HG03342 (cell line): Measurements from ENCODE around the gene HEXD.
A peak's percentile ranks its signal among the peaks of the same experiment; 100 is the strongest.
"Not testable (repeated sequence)": the region's sequence is repeated elsewhere in the genome, so short reads cannot be mapped to it uniquely, and the experiment has no call there.

Experiments used
- ATAC-seq: cut with Tn5 transposase; IDR thresholded peaks from one replicate; pipeline ENCODE4 v1.9.1; 2021; ENCODE audit warnings: mild to moderate bottlenecking, moderate library complexity; ENCODE audit not compliant: unreplicated experiment

HEXD gene

DNA sequence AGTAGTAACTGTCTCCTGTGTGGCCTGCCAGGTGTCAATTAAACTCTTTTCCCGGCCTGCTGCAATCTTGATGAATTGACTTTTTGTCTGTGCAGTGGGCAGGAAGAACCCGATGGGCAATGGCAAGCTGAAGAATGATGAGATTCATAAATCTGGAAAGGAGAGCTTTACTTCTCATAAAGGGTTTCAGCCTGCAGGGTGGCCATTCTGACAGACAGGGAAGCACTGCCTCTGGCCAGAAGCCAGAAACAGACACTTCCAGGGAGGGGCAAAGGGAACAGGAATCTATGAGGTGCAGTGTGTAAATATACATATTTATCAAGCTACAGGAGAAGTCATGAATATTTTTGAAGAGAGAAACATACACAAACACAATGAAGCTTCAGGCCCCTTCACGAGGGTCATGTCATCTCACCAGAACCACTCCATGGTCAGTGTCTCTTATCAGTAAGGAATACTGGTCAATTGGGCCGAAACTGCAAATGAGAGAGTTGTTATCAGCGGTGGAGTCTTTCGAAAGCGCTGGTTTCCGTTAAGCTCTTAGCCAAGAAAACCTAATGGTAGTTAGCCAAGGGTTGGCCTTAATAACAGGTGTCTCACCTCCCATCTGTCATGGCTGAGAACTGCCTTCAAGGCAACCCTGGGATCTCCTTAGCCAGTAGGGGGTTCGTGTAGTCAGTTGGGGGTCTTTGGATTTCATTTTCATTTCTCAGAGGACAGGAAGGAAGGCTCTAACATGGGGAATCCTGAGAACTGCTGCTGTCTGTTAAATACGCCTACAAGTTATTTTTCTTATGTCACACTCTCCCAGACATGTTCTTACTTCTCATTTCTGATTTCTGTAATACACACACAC lies 39.2 kb downstream of the HEXD start:
- no peak for ATAC-seq

DNA sequence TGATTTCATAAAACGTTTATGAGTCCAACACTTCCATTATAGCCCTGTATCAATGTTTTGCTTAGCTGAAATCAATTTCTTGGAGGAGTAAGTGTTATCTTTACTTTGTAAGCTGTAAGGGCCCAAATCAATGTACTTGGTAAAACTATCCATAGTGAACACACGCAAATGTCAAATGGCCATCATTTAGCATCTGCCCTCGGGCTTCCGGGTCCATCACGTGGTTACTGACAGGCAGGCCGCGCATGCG lies 39.7 kb downstream of the HEXD start:
- ATAC-seq, result no peak

DNA sequence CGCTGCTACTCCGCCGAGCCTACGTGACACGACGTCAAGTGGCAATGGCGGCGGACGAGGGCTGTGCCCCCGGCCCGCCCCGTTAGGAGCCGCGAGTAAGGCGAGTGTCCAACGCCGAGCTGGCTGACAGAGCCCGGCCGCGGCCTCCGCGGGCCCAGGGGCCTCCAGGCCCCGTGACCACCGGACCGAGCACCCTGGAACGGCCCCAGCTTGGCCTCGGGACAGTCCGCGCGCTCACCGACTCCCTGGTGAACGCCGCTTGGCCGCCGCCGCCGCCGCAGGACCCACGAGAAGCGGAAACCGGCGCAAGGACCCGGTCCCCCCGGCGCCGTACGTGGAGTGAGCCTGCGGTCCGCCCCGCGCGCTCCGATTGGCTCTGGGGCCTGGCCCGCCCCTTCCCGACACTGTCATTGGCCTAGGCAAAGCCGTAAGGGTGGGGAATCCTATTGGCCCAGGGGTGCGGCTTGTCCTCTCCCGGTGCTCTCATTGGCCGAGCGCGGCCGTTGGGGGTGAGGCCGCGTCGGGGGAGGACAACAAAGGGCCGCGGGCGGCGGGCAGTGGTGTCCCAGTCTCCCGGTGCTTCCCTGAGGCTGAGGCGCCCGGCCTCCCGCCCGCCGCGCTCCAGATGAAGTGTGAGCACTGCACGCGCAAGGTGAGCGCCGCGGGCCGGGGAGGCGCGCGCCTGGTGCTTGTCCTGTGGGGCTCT lies 40.2 kb downstream of the HEXD start, which contains the start of gene NARF:
NARF (plus strand) TSS at position 563 of the 706 bp plus-strand sequence; CDS start at position 626, 63 bp downstream.
- ATAC-seq, result peak; percentile 91

DNA sequence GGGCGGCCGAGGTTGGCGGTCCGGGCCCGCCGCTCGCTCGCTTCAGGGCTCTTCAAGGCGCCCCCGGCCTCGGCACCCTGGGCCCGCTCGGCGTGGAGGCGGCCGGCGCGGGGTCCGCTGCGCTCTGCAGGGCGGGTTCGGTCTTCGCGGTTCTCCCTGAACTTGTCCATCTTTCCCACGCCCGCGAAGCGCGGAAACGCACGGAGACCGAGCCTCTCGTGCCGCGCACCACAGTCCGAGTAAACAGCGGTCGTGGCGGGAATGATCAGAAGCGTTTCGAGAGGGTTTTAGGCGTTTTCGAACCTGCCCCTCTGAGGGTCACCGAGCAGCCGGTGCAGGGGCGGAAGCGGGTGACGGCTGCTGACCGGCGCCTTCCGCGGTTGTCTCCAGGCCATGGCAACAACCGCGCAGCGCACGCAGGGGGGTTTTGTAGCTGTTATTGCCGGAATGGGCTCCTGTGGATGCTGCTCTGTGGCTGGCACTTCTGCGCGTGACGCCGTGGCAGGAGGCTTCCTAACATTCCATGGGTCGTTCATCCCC lies 40.8 kb downstream of the HEXD start:
- no peak for ATAC-seq

DNA sequence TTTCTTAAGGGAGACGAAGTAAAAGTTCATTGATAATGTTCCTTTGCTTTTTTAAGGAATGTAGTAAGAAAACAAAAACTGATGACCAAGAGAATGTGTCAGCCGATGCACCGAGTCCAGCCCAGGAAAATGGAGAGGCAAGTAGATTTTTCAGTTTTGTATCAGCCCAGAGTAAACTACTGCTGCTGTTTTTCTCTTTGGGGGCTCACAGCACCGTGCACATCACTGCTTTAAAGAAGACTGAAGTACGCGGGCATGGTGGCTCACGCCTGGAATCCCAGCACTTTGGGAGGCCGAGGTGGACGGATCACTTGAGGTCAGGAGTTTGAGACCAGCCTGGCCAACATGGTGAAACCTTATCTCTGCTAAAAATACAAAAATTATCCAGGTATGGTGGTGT lies 41.8 kb downstream of the HEXD start:
- ATAC-seq, result not testable (repeated sequence)

DNA sequence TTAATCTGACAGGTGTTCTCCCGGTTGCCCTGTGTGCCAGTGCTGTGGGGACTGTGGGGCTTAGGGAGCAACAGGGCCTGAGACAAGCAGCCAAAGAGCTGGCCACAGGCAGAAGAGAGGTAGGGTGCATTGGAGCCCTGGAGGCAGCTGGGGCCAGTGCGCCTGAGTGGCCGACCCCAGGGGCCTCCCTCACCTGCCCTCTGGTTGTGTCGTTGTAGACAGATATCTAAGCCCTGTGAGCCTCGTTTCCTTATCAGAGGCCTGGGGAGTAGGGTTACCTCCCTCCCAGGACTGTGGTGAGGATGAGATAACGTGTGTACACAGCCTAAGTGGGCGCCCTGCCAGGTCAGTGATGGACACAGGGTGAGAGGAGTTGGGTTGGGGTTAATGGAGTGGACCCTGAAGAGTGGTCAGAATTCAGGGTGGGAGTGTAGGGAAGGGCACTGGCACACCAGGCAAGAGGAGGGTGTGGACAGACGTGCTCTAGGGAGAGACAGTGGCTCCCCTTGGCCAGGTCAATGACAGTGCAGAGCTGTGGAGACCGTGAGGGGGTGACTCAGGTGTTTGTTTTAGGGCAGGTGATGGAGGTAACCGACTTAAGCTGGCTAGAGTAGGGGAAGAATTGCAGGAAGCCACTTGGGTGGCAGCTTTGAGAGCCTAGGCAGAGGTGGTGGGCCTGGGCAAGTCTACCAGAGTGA lies 43.8 kb downstream of the HEXD start:
- ATAC-seq, result no peak

DNA sequence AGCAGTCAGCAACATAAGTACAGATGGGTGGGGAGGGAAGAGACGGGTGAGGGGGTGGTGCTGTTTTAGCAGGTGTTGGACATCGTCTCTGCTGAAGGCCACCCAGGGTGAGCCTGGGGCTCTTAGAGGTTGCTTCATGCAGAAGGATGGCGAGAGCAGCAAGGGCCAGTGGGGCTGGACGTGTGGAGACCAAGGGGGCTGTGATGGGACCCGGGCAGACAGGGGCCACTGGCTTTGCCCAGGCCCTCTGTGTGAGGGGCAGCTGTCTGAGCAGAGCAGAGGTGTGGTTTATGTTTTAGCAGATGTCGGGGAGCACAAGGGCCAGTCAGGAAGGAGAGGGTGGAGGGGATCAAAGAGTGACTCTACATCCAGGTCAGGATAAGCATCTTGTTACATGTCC lies 45.2 kb downstream of the HEXD start:
- no peak for ATAC-seq

DNA sequence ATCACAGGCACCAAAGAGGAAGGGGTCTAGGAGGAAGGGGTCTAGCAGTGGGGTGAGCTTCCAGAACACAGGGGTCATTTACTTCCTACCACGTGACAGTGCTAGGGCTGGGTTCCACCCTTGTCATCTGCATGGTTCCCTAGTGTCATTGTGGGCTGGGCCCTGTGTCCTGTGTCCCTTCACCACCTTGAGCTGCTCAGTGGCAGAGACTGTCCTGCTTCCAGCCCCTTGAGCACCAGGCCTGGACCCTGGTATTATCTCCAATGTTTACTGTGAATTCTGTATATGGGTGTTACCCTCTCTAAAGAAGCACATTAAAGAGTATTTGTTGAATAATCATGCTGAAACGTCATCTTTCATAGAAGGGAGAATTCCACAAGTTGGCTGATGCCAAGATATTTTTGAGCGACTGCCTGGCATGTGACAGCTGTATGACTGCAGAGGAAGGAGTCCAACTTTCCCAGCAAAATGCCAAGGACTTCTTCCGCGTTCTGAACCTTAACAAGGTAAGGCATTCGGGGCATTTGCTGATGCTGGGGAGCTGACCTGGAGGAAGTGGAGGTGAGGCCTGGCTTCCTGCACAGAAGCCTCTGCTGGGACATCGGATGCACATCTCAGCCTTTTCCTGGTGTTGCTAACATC lies 45.9 kb downstream of the HEXD start:
- ATAC-seq, result no peak

DNA sequence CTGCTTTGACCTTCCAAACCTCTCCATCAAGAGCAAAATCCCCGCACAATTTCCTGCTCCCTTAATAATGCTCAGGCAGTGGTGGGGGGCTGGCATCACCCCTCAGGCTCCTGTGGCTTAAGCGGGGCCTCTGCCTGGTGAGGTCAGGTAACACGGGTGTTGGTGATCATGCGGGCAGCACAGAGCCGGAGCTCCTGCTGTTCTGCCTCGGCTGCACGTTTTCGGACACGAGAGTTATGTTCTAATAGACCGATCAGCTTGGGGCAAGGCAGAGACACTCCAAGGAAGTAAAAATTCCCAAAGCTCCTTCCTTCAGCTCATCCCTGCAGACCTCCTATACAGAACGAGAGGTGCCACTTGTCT lies 46.4 kb downstream of the HEXD start:
- no peak for ATAC-seq

DNA sequence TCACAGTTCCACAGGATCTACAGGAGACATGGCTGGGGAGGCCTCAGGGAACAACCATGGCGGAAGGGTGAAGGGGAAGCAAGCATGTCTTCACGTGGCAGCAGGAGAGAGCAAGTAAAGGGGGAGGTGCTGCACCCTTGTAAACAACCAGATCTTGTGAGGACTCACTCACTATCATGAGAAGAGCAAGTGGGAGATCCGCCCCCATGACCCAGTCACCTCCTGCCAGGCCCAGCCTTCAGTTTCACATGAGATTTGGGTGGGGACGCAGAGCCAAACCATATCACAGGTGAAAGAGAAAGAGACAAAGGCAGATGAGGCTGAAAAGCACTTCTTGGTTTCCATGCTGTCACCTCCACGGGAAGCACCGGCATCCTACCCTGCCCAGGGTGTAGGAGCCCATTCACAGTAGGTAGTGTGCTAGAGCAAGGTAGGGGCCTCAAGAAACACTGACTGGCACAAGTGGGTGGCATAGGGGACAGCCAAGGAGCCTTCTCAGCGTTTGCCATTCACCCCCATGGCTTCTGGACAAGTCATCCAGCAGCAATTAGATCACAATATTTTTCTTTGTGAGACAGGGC lies 47.0 kb downstream of the HEXD start:
- ATAC-seq, result no peak

DNA sequence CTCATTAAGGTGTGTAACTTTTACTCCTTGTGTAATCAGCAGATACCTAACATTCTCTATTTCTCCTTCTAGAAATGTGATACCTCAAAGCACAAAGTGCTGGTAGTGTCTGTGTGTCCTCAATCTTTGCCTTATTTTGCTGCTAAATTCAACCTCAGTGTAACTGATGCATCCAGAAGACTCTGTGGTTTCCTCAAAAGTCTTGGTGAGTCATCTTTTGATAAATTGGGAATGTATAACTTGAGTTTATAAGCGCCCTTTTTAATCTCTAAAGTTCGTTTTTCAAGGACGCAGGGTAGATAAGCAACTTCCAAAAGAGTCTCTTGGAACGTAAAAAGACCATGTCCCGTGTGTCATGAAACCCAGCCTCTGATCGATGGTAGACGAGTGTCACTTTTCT lies 50.5 kb downstream of the HEXD start:
- ATAC-seq, result no peak

DNA sequence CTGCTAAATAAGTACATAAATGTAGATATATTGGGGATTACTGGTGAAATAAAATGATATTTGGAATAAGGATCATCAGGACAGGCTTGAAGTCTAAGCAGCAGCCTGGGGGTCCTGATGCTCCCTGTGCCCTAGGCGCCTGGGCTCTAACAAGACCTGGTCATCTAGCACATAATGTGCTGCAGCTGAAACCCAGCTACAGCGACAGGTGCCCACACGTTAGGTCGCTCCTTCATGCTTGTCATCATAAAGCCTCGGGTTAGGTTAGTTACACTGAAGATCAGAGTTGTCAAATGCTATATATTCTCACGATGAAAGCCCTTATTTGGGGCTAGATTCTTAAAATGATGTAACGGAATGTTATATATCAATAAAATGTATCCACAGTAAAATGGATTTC lies 51.9 kb downstream of the HEXD start:
- ATAC-seq, result no peak

DNA sequence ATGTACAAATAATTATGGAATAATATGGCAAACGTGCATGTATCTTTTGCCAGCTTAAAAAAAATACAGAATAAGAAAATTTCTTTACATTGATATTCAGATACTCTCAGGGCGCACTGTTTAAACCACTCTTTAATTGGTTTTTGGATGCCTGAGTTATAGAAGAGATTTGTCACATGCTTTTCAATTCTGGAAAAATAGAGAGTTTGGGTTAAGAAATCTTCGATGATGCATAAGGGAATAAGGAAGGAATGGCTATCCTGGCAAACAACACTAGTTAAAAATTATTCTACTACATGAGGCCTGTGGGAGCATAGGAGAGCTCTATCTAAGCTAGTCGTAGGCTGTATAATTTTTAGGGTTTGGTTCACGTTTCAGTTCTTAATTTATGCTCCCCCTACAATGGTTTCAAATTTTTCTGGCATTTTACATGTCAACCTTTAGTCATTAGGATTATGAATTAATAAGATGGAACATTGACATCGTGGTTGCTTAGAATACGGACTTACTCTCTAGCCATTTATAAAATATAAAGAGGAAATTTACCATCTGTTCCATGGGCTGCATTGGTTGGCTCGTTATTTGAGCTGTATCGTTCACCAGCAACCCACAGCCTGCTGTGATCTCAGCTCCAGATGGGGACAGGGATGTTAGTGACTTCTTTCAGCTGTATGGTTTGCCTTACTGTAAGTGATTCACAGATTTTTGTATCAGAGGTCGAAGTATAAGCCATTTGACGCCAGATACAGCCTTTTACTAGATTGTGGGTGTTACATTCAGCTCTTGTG lies 56.3 kb downstream of the HEXD start:
- ATAC-seq, result no peak

DNA sequence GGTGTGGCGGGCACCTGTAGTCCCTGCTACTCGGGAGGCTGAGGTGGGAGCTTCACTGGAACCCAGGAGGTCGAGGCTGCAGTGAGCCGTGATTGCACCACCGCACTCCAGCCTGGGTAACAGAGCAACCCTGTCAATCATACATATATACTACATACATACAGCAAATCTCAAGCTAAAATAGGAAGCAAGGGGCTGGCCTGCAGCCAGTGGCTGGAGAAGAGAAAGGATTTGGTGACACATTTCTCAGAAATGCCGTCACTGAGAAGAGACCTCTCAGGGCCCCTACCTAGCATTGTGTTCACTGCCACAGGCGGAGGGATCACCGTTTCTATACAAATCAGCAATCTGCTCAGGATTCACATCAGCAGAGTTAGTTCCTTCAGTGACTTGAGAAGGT lies 57.3 kb downstream of the HEXD start:
- ATAC-seq, result no peak

DNA sequence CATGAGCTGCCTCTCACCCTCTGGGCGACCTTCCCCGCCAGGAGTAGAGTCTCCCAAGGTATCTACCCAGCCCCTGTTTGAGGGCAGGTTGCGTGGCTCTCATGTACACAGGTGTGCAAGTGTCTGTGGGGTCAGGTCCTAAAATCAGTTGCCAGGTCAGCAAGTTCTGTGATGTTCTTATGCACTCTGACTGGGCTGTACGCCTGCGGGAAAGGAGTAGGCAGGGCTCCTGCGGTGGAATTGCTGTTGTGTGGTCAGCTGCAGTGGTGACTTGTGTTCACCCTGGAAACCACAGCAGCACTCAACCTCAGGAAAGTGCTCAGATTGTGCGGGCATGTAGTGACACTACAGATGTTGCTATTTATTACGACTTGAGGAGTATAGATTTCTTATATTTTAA lies 59.8 kb downstream of the HEXD start:
- no peak for ATAC-seq

DNA sequence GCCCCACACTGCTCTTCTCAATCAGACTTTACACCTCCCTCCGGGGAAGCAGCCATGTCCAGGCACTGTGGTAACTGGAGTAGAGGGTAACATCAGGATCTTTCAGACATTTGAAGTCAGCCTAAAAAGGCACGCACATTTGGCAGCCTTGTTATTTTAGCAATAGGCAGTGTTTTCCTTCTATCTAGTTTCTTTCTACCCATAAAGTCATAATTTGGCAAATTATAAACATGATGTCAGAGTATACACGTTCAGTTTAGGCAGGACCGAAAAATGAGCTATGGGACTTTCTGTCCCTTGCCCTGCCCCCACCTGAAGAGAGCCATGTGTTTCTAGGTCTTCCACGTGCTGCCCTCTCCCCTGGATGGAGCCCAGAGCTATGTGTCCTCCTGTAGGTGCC lies 61.5 kb downstream of the HEXD start:
- ATAC-seq, result no peak

DNA sequence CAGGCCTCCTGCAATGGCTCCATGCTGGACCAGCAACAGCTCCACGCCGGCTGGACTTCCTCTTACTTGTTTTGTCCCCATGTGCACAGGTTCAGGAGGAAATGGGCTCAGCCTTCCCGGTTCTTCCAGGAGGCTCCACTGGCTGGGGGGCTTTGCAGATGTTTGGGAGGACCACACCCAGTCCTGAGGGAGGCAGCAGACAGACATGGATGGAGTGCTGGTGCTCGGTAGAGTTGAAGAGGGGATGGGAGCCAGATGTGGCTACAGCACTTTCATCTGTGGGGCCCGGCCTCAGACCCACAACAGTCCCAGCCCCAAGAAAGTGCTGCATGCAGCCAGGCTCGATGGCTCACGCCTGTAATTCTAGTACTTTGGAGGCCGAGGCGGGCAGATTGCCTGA lies 62.2 kb downstream of the HEXD start:
- ATAC-seq, result no peak

DNA sequence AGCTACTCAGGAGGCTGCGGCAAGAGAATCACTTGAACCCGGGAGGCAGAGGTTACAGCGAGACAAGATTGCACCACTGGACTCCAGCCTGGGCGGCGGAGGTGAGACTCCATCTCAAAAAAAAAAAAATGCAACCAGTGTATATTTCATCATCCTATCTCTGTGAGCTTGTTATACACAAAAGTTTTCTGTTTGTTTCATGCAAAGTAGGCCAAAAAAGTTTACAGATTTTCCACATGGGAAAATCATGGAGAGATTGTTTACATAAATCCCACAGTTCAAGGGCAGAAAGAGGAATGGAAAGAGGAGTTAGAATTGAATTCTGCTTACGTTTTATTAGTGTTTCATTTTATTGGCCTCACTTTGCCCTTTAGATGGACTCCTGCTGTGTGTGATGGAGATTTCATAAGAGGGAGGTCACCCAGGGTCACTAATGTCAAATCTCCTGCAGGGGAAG lies 65.1 kb downstream of the HEXD start:
- no peak for ATAC-seq

DNA sequence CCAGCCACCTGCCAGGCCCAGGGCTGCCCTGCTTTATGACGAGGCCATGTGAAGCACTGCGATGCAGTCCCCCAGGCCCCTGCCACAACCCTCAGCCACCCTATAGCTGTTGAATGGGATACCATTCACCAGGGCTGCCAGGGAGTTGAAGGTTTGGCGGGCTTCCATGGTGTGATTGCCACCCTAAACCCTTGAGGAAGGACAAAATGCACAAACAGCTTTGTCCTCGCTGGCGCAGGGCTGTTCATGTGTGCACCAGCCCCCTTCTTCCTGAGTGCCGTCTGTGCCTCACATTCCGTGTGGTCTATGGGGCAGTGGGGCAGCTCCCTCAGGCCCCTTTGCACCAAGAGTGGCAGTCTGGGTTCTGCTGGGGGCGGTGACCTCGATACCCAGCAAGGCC lies 65.7 kb downstream of the HEXD start:
- no peak for ATAC-seq
